ENCODE measurements around the gene FLAD1.

The FLAD1 gene

DNA sequence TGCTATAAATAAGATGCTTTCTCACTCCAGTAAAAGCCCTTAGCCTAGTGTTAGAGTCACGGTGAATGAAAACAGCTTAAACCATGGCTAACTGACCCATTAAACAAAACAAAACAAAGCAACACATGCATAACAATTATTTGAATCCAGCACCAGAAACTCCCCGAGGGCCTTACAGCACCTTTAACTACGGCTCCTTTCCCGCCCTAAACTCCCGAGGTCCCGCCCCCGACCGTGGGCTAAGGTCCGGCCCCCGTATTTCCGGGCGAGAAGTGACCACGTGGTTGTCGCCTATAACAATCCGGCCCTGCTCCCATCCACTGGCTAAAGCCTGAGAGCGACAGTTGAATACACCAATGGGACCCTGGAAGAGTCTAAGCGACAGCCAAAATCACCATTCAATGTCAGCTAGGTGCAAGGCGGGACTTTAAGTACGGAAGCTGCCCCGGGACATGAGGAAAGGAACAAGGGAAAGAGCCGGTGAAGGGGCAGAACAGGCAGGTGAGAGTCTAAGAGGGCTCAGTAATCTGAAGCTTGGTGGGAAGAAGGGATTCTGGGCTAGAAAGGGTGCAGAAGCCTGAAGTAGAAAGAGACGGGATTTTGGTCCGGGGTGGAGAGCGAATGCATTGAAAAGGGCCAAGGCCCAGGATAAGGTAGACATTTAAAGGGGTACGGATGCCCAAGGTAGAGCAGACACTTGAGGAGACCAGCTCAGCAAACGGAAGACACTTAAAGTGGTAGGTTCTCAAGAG is at the start of gene FLAD1:
TSS of gene FLAD1 (plus strand) at position 448 of the 752 bp plus-strand sequence. CDS start 351 bp downstream, outside the sequence.
- DNase-seq (ENCODE audit: low read depth): peak; percentile 96

- DNase-seq (ENCODE audit: low read depth): no peak
Measured at GRCh38 chr1:154934358-154934948, 48.7 kb upstream of the FLAD1 start.

- DNase-seq (ENCODE audit: low read depth): peak; percentile 27
Measured at GRCh38 chr1:154935749-154936554, 47.2 kb upstream of the FLAD1 start.

DNA sequence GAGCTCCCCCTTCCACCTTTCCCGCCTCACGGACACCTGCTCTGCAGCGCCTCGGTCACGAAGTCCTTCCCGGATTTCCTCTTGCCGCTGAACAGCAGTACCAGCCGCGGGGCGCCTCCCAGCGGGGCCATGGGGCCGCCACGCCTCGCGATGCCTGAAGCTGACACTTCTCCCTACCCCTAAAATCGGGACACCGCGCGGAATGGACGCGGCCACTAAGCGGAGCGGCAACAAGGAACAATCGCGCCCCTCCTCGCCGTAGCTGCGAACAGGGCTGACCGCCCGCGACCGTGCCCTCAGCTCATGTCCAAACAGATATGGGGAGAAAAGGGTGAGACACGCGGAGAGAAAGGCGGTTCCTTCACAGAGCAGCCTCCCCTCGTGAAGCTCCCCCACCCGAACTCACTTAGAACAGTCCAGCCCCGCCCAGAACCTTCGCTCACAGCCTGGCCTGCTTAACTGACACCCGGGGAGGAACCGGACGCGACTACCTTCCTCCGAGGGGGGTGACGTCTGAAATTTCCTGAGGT is 46.5 kb upstream of the FLAD1 start, which contains the start of gene PMVK:
TSS of gene PMVK (minus strand) at position 165 of the 530 bp plus-strand sequence. CDS start at position 131, 34 bp downstream.
- DNase-seq (ENCODE audit: low read depth): peak; percentile 94

DNA sequence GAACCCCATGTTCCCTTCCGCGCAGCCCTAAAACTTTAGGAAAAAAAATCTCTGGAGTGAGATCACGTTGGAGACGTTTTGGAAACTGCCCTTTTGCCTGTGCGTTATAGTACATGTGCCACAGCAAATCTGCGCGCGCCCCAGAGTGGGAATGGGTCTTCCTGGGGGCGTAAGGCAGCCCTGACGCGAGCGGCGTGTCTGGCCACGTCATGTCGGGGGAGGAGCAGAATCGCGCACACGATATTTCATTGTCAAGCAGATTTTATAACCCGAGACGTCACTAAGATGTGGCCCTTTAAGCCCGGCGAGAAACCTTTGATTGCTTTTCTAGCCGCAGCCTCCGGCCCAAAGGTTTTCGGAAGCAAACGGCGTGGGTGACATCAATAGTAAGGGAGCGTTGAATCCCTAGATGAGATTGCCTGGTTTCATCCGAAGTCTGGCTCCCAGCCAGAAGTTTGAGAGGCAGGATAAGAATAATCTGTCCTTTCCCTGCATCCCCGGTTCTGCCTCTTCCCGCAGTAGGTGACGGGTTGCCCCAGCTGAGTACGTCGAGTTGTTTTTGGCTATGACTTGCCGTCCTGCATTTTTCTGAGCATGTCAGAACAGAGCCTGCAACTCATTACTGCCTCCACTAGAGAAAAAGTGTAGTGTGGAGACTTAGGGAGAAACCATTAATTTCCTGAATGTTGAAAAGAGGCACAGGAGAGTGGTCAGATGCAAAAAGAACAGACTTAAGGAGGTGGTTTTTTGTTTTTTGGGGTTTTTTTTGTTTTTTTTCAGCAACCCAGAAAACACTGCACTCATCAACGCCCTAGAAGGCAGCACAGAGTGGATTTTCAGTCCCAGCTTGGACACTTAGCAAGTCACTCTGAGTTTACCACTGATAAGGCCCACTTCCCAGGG is 45.8 kb upstream of the FLAD1 start:
- DNase-seq (ENCODE audit: low read depth): peak; percentile 90

- DNase-seq (ENCODE audit: low read depth): no peak
Measured at GRCh38 chr1:154937988-154938386, 45.2 kb upstream of the FLAD1 start.

DNA sequence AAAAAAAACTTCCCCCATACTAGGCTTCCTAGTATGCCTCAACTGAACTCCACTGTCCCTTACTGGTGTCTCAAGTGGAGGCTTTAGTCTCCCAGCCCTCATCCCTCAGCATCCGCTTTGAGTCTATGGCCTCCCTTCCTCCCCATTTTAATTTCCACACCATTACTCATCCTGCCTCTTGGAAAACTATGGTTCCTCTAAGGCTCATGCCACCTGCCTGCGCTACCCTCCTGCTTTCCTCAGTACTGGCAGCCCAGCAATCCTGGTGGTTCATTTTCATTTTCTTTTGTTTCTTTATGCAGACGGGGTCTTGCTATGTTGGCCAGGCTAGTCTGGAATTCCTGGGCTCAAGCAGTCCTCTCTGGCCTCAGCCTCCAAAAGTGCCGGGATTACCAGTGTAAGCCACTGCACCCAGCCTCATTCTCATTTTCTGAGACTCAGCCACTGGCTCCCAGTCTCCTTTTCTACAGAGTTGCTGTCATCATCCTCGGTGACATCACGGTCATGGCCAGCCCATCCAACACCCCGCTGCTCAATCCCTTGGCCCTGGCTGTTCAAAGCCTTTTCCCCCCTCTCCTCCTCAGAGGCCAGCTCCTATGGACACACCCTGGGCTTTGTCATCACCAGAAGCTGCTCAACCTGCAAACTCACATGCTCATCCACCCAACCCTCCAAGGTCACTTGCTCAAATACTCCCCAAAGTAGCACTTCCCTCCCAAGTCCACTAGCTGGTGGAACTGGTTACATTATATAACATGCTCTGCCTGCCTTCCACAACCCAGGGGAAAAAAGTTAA is 44.3 kb upstream of the FLAD1 start:
- DNase-seq (ENCODE audit: low read depth): no peak

DNA sequence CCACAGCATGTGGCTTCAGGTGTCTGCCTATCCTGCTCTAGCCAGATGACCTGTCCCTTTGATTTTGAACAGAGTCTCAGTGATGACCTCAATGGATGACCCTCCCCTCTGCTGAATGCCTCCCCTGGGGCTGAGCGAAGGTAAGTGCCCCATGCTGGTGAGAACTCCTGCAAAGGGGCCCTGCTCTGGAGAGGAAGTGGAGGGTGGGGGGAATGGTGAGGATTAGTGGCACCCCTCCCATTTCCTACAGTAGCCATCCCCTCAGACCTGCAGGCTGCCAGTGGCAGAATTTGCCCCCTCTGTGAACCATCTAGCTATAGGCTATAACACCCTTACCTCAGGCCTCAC is 43.0 kb upstream of the FLAD1 start:
- DNase-seq (ENCODE audit: low read depth): no peak

DNA sequence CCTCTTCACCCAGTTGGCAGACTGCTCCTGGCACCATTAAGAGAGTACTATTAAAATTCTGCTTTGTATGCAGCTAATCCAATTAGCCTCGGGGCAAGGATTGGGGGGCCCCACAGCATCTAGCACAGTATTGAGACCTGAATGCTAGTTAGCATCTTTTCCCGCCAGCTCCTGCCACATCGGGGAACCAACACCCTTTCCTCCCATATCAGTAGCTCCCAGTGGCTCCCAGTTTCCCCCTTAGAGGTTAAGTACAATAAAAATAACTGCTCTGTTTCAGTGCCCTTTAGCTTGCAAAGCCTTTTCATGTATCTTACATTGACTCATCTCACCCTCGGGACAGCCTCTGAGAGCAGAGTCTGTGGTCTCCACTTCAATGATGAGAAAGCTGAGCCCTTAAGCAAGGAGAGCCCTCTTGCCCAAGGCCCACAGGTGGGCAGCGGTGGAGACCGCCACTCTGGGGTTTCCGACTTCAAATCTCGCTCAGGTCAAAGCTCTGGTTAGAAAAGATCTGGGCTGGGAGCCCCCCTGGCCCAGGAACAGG is 42.4 kb upstream of the FLAD1 start:
- no peak for DNase-seq (ENCODE audit: low read depth)

DNA sequence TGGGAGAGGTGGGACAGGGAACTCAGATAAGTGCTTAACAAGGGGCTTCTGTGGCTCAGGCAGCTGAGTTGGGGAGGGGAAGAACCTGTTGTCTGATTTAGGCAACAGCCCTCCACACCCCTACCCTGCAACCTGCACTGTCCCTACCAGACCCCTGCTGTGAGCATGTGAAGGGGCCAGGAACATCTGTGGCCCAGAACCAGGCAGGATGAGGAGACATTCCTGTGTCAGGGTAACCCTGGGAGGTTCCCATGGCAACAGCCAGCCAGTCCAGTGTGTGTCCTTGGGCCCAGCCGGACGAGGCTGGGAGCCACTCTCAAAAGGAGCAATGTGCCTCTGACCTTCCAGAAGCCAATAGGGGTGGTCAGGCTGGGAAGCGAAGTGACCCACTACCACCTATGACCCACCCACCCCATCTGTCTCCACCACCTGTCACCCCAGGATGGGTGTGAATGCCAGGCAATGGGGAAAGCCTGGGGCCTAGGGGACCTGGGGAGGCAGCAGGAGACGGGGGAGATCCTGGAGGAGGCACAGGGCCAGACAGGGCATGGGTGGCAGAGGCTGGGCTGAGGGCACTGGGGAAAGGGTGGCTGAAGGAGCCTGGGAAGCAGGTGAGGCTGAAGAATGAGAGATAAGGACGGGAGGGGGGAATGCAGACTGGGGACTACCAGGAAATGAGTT is 41.7 kb upstream of the FLAD1 start:
- no peak for DNase-seq (ENCODE audit: low read depth)

- no peak for DNase-seq (ENCODE audit: low read depth)
Measured at GRCh38 chr1:154943649-154944400, 39.3 kb upstream of the FLAD1 start.

- DNase-seq (ENCODE audit: low read depth): no peak
Measured at GRCh38 chr1:154944401-154945159, 38.6 kb upstream of the FLAD1 start.

- DNase-seq (ENCODE audit: low read depth): no peak
Measured at GRCh38 chr1:154945160-154945961, 37.8 kb upstream of the FLAD1 start.

DNA sequence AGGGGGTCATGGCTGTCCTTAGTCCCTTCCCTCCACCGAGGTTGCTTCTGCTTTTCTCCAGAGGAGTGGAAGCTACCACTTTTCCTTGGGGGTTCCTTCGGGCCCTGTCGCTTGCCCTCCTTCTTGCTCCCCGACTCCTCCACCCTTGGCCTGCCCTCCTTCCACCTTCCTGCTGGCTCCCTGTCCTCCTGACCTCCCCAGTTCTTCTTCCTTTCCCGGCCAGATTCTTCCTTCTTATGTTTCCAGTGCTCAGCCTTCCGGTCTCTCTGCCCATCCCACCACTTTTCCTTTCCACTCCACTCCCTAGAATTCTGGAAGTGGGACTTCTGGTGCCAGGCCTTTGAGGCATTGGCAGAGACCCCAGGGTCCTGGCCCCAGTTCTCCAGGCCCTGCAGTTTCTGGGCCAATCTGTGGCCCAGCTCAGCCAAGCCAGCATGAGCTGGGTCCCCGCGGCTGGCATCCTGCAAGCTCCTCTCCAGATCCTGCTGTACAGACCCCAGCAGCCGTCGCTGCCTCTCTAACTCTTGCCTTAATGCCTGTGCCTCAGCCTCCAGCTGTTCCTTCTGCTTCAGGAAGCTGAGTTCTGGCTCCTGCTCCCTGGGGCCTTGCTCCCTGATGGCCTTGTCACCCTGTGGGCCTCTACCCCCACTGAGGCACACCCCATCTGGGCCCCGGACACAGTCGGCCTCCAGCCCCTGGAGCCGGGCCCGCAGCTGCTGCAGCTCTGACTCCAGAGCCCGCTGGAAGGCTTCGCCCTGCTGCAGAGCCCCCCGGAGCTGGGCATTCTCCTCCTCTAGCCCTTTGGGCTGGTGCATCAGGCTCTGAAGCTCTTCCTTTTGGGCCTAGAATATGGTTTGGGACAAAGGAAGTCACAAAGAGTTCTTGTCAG is 36.9 kb upstream of the FLAD1 start:
- no peak for DNase-seq (ENCODE audit: low read depth)

- no peak for DNase-seq (ENCODE audit: low read depth)
Measured at GRCh38 chr1:154948079-154948478, 35.1 kb upstream of the FLAD1 start.

DNA sequence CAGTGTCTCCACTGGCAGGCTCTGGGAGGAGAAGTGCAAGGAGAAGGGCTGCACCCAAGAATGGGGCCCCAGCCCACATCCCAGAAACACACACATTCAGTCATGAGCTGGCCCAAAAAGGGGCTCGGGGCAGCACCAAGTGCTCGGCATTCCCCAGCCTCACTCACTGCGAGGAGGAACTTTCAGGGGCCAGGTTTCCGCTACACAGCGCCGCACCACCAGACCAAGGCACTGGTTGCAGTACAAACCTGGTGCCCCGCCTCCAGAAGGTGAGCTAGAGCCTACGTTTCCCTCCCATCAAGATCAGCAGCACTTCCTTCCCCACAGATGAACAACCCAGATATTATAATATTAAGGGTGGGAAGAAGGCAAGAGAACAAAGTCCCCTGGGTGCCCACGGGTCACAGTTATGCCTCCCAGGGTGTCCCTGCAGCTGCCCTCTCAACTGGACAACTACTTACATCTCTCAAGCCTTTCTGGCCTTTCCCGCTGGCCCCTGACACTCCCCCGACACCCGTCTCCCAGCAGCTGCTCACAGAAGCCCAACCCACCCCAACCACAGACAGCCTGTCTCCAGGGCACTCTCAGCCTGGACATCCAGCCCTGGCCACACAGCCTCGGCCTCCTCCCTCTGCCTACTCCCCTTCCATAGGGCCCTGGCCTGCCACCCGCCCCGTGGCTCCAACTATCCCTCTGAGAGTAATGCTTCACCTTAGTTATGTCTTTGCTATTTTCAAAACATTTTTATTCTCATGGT is 31.1 kb upstream of the FLAD1 start:
- peak; percentile 78 for DNase-seq (ENCODE audit: low read depth)
